GM18508 (cell line): Measurements from ENCODE around the gene SCD.
"Not testable (repeated sequence)": the region's sequence is repeated elsewhere in the genome, so short reads cannot be mapped to it uniquely, and the experiment has no call there.

Experiments
- ATAC-seq: cut with Tn5 transposase; IDR thresholded peaks from one replicate; pipeline ENCODE4 v1.9.1; 2021; ENCODE audit warnings: moderate number of reproducible peaks; ENCODE audit not compliant: insufficient read depth, unreplicated experiment

Gene SCD

DNA sequence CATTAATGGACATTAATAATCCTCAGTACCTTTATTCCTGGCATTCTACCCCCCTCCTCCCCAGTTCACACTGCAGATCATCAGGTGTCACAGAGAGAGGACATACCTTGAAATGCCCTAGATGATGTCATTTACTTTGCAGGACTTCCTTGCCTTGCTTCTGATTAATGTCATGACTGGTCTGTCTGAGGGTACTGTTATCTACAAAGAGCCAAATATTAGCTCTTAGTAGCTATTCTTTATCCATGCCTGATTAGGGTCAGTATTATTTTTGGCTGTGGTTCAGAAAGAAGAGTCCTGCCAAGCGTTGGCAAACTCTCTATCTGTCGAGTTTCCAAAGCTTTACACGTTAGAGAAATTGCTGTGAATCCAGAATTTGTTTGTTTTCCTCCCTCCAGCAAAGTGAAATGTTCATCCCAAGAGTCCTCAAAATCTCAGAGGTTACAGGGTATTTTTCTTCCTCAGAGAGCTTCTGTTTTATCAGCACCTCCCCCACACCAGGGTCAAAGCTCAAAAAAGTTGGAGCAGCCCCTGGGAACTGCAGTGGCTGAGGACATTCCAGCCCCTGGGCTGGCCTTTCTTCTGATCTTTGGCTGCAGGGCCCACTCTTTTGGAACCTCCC is 12.6 kb downstream of the SCD start:
- no peak for ATAC-seq

DNA sequence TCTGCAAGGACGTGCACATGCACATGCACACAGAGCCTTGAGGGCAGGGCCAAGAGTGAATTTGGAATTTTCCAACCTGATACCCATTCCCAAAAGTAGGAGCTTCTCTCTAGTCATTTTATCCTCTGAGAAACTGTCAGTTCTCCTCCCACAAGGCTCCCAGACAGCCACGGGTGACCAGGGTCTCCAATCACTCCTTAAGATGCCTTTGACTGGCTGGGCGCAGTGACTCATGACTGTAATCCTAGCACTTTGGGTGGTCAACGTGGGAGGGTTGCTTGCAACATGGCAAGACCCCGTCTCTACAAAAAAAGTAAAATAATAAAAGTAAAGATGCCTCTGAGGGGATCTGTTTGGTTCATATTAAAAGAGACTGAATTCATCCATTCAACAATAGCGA is 13.2 kb downstream of the SCD start:
- ATAC-seq: no peak

GRCh38 chr10:100362570-100363496 is 15.8 kb downstream of the SCD start:
- no peak for ATAC-seq

GRCh38 chr10:100364175-100364574 is 17.1 kb downstream of the SCD start:
- no peak for ATAC-seq

DNA sequence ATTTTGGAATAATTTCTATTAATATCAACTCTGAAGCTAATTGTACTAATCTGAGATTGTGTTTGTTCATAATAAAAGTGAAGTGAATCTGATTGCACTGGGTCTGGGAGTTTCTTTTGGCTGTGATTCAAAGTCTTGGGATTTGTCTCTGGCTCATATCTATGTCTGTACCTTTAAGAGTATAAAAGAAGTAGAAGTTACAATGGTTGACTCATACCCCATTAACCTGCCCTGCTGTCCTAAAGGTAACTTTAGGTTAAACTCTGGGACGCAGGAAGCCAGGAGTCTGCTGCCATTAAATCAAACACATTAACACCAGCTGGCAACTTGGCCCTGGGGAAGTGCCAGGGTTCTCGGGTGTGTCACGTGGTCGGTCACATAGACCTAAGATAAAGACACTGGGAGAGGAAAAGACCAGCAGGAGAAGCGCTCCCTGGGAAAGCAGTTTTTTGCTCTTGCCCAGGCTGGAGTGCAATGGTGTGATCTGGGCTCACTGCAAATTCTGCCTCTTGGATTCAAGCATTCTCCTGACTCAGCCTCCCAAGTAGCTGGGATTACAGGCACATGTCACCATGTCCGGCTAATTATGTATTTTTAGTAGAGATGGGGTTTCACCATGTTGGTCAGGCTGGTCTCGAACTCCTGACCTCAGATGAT is 17.8 kb downstream of the SCD start:
- ATAC-seq: no peak

DNA sequence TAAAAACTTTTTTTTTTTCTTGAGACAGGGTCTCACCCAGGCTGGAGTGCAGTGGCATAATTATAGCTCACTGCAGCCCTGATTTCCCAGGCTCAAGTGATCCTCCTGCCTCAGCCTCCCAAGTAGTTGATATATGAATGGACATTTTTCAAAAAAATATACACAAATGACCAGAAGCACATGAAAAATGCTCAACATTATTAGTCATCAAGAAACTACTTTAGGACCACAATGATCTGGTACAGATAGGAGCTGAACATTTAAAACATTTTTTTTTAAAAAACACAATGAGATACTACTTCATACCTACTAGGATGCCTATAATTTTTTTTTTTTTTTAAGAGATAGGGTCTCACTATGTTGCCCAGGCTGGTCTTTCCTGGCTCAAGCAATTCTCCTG is 21.7 kb downstream of the SCD start:
- ATAC-seq: no peak

GRCh38 chr10:100370714-100371481 is 23.9 kb downstream of the SCD start:
- no peak for ATAC-seq

DNA sequence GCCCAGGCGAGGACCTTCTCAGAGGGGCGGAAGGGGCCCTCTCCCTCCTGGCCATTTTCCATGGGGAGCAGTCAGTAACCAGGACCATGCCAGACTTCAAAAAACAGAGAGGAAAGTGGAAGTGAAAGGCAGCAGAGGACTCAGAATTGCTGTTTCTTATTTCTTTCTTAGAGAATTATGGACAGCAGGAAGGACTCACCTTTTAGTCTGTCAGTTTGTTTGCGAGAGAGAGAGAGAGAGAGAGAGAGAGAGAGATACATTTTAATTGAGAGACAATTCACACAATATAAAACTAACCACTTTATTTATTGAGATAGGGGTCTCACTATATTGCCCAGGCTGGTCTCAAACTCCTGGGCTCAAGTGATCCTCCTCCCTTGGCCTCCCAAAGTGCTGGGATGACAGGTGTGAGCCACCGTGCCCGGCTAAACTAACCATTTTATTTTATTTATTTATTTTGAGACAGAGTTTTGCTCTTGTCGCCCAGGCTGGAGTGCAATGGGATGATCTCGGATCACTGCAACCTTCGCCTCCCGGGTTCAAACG is 24.5 kb downstream of the SCD start:
- no peak for ATAC-seq

DNA sequence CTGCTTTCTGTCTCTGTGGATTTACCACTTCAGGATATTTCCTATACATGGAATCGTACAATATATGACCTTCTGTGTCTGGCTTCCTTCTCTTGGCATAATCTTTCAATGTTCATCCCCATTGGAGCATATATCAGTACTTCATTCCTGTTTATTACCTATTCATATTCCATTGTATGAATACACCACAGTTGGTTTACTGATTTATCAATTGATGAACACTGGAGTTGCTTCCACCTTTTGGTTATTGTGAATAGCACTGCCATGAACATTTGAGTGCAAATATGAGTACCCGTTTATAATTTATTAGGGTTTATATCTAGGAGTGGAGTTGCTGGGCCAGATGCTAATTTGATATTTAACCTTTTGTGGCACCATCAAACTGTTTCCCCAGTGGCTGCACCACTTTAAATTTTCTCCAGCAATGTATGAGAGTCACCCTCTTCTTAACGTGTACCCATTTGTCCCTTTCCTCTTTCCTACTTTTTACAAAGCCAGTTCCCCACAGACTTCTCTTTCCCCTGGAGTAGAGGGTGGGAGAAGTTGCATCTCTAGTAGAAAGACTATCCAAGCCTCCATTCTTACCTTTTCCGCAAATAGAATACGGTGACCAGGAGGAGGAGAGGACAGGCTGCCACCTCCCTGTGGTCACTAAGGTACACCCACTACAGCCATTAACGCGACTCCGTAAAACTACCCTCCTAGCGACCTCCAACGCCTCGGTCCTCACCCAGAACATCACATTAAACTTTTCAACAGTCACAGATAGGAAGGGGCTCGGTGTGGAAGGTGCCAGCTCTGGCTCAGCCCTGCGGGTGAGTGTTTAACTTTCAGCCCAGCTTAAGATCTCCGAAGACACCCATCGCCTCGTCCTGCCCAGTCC is 25.6 kb downstream of the SCD start:
- no peak for ATAC-seq

DNA sequence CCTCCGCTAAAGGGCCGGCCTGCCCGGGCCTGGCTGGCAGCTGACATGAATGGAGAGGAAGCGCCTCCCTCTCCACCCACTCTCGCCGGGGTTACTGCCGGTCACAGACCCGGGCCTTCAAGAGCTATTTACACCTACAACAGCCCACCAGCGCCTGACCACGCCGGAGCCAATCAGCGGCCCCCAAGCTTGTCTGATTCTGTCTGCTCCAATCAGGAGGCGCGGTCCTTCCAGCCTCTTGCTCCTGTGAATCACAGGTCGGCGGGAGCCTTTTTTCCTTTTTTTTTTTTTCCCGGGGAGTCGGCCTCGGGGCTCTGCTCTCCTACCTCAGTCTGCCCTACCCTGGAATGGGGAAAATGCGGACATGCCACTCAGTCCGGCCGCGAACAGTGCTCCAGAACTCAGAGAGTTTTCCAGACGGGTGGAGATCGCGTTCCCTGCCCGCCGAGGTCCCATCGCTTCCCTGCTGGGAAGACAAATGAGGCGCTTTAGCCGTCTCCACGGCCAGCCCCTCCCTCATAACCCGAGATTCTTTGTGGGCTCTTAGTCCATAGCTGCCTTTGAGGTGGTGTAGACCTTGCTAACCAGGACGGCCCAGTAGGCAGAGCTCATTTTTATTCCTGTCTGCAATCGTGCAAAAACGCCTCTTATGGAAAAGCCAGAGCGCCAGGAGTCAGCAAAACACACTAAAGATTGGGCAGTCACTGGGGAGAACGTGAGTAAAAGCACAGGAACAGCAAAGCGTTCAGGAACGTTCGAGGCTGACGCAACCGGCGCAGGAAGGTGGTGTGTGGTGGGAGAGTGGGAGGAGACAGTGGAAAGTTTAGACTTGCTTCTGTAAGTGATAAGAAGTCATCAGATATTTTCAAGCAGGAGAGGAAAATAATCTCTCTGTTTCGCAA is 26.5 kb downstream of the SCD start:
- ATAC-seq: peak; percentile 89

- no peak for ATAC-seq
These were observed 27.2 kb downstream of the SCD start for GRCh38 chr10:100374200-100374655.

DNA sequence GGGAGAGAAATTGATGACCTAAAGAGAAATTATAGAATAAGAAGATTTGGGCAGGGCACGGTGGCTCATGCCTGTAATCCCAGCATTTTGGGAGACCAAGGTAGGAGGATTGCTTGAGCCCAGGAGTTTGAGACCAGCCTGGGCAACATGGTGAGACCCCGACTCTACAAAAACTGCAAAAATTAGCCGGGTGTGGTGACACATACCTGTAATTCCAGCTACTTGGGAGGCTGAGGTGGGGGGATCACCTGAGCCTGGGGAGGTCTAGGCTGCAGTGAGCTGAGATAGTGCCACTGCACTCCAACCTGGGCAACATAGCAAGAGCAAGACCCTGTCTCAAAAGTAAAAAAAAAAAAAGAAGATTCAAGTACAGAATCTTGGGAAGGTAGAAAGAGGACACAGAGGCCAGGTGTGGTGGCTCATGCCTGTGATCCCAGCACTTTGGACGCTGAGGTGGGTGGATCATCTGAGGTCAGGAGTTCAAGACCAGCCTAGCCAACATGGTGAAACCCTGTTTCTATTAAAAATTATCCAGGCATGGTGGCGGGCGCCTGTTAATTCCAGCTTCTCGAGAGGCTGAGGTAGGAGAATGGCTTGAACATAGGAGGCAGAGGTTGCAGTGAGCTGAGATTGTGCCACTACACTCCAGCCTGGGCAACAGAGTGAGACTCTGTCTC is 27.8 kb downstream of the SCD start:
- not testable (repeated sequence) for ATAC-seq

DNA sequence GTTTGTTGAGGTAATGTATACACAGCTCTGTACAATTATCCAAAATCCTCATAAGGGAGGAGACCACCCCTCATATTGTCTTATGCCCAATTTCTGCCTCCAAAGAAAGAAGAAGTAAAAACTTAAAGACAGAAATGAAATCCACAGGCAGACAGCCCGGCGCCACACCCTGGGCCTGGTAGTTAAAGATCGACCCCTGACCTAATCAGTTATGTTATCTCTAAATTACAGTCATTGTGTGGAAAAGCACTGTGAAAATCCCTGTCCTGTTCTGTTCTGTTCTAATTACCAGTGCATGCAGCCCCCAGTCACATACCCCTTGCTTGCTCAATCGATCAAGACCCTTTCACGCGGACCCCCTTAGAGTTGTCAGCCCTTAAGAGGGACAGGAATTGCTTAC is 29.6 kb downstream of the SCD start:
- not testable (repeated sequence) for ATAC-seq

- ATAC-seq: no peak
These were observed 30.8 kb downstream of the SCD start for GRCh38 chr10:100377830-100378229.

DNA sequence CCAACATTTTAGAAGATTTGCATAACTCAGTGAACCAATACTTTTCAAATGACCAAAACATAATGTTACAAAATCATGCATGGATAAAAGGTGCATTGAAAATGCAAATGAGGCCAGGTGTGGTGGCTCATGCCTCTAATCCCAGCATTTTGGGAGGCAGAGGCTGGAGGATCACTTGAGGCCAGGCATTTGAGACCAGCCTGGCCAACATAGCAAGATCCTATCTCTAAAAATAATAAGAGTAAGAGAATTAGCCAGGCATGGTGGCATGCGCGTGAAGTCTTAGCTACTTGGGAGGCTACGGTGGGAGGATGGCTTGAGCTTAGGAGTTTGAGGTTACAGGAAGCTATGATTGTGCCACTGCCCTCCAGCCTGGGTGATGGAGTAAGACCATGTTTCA is 33.4 kb downstream of the SCD start:
- ATAC-seq: no peak

GRCh38 chr10:100382553-100382952 is 35.5 kb downstream of the SCD start:
- ATAC-seq: no peak

- ATAC-seq: no peak
These were observed 36.2 kb downstream of the SCD start for GRCh38 chr10:100383251-100383650.
